Uterus (tissue), 4 donors: ENCODE results near the gene PTPRC. TPM values are rescaled to one million over a fixed set of nuclear protein-coding genes. Genes with fewer than 3 reads are reported as not detected.
A peak's percentile ranks its signal among the peaks of the same experiment; 100 is the strongest.

ENCODE experiments used
- DNase-seq, 2 donors: peaks; one replicate each; pipeline ENCODE4 v3.0.0-alpha.2; 2019 to 2020
- H3K27ac ChIP-seq, 2 donors: fragments of 200-600 bp; sonication (generic); 1 replicate in 1 of 2; 2 replicates in 1 of 2; pipeline ENCODE4 v1.5.1; 2016 to 2018
- H3K27me3 ChIP-seq, 2 donors: fragments of 200-600 bp; sonication (generic); one replicate each; pipeline ENCODE4 v1.5.1; 2018 to 2019; ENCODE audit warnings: control low read depth in 1 of 2
- H3K36me3 ChIP-seq, 2 donors: fragments of 200-600 bp; sonication (generic); one replicate each; pipeline ENCODE4 v1.5.1; 2019; ENCODE audit warnings: control low read depth in 1 of 2
- H3K4me1 ChIP-seq, 2 donors: fragments of 200-600 bp; sonication (generic); one replicate each; pipeline ENCODE4 v1.5.1; 2018 to 2019; ENCODE audit warnings: control low read depth in 1 of 2
- H3K4me3 ChIP-seq, 2 donors: fragments of 200-600 bp; sonication (generic); 1 replicate in 1 of 2; 2 replicates in 1 of 2; pipeline ENCODE4 v1.5.1; 2018 to 2019; ENCODE audit warnings: mild to moderate bottlenecking in 1 of 2
- H3K9me3 ChIP-seq, 2 donors: fragments of 200-600 bp; sonication (generic); one replicate each; pipeline ENCODE4 v1.5.1; 2019; ENCODE audit warnings: control low read depth in 1 of 2
- CTCF ChIP-seq, 4 experiments: fragments of 200-600 bp in 2 of 4; fragments of 450-650 bp in 2 of 4; sonication (generic) in 2 of 4; IDR thresholded peaks; one replicate each; pipeline ENCODE4 v1.5.1; 2016 to 2019; ENCODE audit warnings: antibody characterized with exemption in 4 of 4, mild to moderate bottlenecking in 2 of 4, moderate library complexity in 1 of 4
- POLR2A ChIP-seq, 2 donors: fragments of 450-650 bp; IDR thresholded peaks; one replicate each; pipeline ENCODE4 v1.6.1; 2016; ENCODE audit warnings: antibody characterized with exemption in 2 of 2, mild to moderate bottlenecking in 1 of 2, moderate library complexity in 1 of 2
- intact Hi-C: fragments of 100-400 bp; cut with DNase I; formaldehyde crosslinking; loops from one replicate; pipeline ENCODE4 v1.15.1; 2023; ENCODE audit warnings: low total_unique reads
- total RNA-seq, 4 donors: library from RNA; depleted of rRNA in 3 of 4; stranded (reverse); fragments of >200 nt in 3 of 4; gene quantifications; one replicate each; pipeline versions ENCODE4 v1.1.0 to v1.2.4, GENCODE V29; 2014 to 2023
- donor health status: DM: yes; HTN: yes; CAD: no.

Gene PTPRC
- total RNA-seq, 4 donors from 2014 or later, result 12.7 to 28.7 (median 16.3) TPM

- no peaks in the 10 kb centered on the region for H3K4me1 ChIP-seq
- intact Hi-C loops, result no loop called here
- H3K27me3 ChIP-seq, result no peaks in the 10 kb centered on the region
- no peaks in the 10 kb centered on the region for H3K9me3 ChIP-seq
- H3K27ac ChIP-seq, result no peak overlapping the region
- DNase-seq, result no peak
- H3K36me3 ChIP-seq, result no peaks in the 10 kb centered on the region
- TF ChIP-seq POLR2A (IDR thresholded peaks at IDR 0.05) (no peak), CTCF (IDR thresholded peaks at IDR 0.05) (no peak)
- H3K4me3 ChIP-seq, result no peak overlapping the region
These were observed 42.4 kb downstream of the PTPRC start for GRCh38 chr1:198681252-198681651.

DNA sequence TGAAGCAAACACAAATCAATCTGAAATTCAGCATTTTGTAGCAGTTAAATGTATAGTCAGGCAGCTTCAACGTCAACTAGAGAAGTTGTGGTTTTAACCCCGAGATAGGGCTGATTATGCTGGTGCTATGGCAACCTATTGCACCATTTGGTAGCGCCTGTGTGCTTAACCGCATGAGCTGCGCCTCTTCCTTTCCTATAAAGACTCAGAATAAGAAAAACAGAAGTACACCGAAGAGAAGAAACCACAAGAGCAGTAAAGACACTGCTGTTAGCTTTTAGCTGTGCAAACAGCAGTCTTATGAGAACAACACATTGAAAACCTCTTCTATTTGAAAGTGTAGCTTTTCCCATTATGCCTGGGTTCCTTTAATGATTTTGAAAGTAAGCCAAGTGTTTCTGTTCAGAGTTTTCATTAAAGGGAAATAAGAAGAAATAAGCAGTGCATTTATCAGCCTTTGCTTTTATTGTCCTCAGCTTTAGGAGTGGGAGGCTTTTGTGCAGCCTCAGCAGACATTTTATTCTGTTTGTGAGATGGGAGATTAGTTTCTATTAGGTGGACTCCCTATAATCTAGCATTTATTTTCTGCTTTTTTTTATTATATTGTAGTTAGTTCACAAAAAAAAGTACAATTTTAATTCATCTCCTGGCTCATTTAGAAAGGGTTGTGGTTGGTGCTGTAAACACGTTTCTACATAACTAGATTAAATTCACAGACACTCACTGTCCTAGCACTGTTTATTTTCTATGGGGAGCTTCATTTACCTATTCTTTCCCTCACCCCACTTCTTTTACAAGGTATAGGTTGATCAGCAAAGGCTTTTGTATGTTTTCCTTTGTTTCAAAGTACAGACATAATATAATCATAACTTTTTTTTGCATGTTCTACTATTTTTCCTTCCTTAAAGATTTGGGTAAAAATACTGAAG lies 43.3 kb downstream of the PTPRC start:
- intact Hi-C loops, result no loop called here

GRCh38 chr1:198682850-198683249 lies 44.0 kb downstream of the PTPRC start:
- H3K27me3 ChIP-seq, result no peaks in the 10 kb centered on the region
- H3K27ac ChIP-seq, result no peak overlapping the region
- DNase-seq, result no peak
- H3K4me3 ChIP-seq, result no peak overlapping the region
- H3K4me1 ChIP-seq, result no peaks in the 10 kb centered on the region
- H3K36me3 ChIP-seq, result no peaks in the 10 kb centered on the region
- intact Hi-C loops, result no loop called here
- H3K9me3 ChIP-seq, result no peaks in the 10 kb centered on the region
- TF ChIP-seq CTCF (IDR thresholded peaks at IDR 0.05), result no peak
- TF ChIP-seq POLR2A (IDR thresholded peaks at IDR 0.05), result no peak

More for the DNA sequence above, 43.3 kb downstream of the PTPRC start:
- no peak overlapping the region for H3K4me3 ChIP-seq
- H3K27me3 ChIP-seq, result no peaks in the 10 kb centered on the region
- H3K4me1 ChIP-seq, result no peaks in the 10 kb centered on the region
- no peaks in the 10 kb centered on the region for H3K9me3 ChIP-seq
- no peak for TF ChIP-seq POLR2A (IDR thresholded peaks at IDR 0.05)
- TF ChIP-seq CTCF (IDR thresholded peaks at IDR 0.05), result no peak
- no peak overlapping the region for H3K27ac ChIP-seq
- no peaks in the 10 kb centered on the region for H3K36me3 ChIP-seq
- DNase-seq, result peak in 1 of 2 donors; percentile 26

DNA sequence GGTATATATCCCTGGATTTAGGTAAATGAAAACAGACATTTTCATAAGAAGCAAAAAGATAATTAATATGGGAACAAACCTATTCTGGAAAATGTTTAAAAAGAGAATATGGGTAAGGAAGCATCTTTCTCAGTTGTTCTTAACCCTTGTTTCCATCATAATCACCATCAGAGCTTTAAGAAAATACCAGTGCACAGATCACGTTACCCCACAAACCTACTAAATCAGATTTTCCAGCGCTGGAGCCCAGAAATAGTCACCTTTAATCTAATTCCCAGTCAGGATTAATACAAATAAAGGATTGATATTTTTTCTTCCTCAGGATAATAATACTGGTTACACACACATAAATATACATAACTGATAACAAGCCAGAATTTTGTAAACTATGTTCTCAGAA lies 44.6 kb downstream of the PTPRC start:
- Histone ChIP-seq H3K9me3 (no peaks in the 10 kb centered on the region), H3K27me3 (no peaks in the 10 kb centered on the region), H3K4me3 (no peak overlapping the region), H3K36me3 (no peaks in the 10 kb centered on the region), H3K27ac (no peak overlapping the region), H3K4me1 (no peaks in the 10 kb centered on the region)
- DNase-seq, result no peak
- TF ChIP-seq POLR2A (IDR thresholded peaks at IDR 0.05) (no peak), CTCF (IDR thresholded peaks at IDR 0.05) (no peak)
- intact Hi-C loops, result no loop called here

- Histone ChIP-seq H3K27ac (no peak overlapping the region), H3K4me1 (no peaks in the 10 kb centered on the region), H3K36me3 (no peaks in the 10 kb centered on the region), H3K27me3 (no peaks in the 10 kb centered on the region), H3K9me3 (no peaks in the 10 kb centered on the region), H3K4me3 (no peak overlapping the region)
- no peak for TF ChIP-seq CTCF (IDR thresholded peaks at IDR 0.05)
- no peak for TF ChIP-seq POLR2A (IDR thresholded peaks at IDR 0.05)
- intact Hi-C loops, result no loop called here
- no peak for DNase-seq
These were observed 47.4 kb downstream of the PTPRC start for GRCh38 chr1:198686069-198686728.
